Right kidney (tissue), 1 donor: ENCODE measurements around the gene TTC39C.

Experiments
- DNase-seq: peaks from one replicate; pipeline ENCODE4 v3.0.0-alpha.2; 2016

The TTC39C gene

GRCh38 chr18:24078391-24078790 lies 63.8 kb downstream of the TTC39C start:
- no peak for DNase-seq

- no peak for DNase-seq
Observed at GRCh38 chr18:24080861-24081260, 66.3 kb downstream of the TTC39C start.

GRCh38 chr18:24083550-24083949 lies 69.0 kb downstream of the TTC39C start:
- no peak for DNase-seq

GRCh38 chr18:24086082-24086481 lies 71.5 kb downstream of the TTC39C start:
- no peak for DNase-seq

- DNase-seq = no peak
Observed at GRCh38 chr18:24089076-24089475, 74.5 kb downstream of the TTC39C start.

- no peak for DNase-seq
Observed at GRCh38 chr18:24089515-24090337, 75.2 kb downstream of the TTC39C start.

GRCh38 chr18:24090876-24091275 lies 76.3 kb downstream of the TTC39C start:
- no peak for DNase-seq

GRCh38 chr18:24094561-24094960 lies 80.0 kb downstream of the TTC39C start:
- no peak for DNase-seq

GRCh38 chr18:24095976-24096375 lies 81.4 kb downstream of the TTC39C start:
- no peak for DNase-seq

GRCh38 chr18:24103320-24104021 lies 88.9 kb downstream of the TTC39C start:
- no peak for DNase-seq

- no peak for DNase-seq
Observed at GRCh38 chr18:24104486-24104885, 89.9 kb downstream of the TTC39C start.

- DNase-seq = no peak
Observed at GRCh38 chr18:24108641-24109040, 94.1 kb downstream of the TTC39C start.

GRCh38 chr18:24111936-24112335 lies 97.4 kb downstream of the TTC39C start:
- no peak for DNase-seq

GRCh38 chr18:24112464-24112863 lies 97.9 kb downstream of the TTC39C start:
- no peak for DNase-seq

- no peak for DNase-seq
Observed at GRCh38 chr18:24112874-24113615, 98.5 kb downstream of the TTC39C start.

- DNase-seq = no peak
Observed at GRCh38 chr18:24114924-24115549, 100.5 kb downstream of the TTC39C start.

GRCh38 chr18:24115628-24116027 lies 101.1 kb downstream of the TTC39C start:
- DNase-seq = no peak

- DNase-seq = peak; percentile 31
Observed at GRCh38 chr18:24118750-24119577, 104.4 kb downstream of the TTC39C start.

GRCh38 chr18:24120676-24121075 lies 106.1 kb downstream of the TTC39C start:
- DNase-seq = no peak

- DNase-seq = no peak
Observed at GRCh38 chr18:24121625-24122024, 107.1 kb downstream of the TTC39C start.

GRCh38 chr18:24126155-24126961 lies 111.8 kb downstream of the TTC39C start:
- DNase-seq = no peak
